Lower leg skin (tissue), 4 donors: ENCODE data around the gene CACNB2. TPM values are rescaled to one million over a fixed set of nuclear protein-coding genes. Genes with fewer than 3 reads are reported as not detected.

Source experiments
- DNase-seq, 2 donors: peaks; one replicate each; pipeline ENCODE4 v3.0.0-alpha.2; 2019; ENCODE audit warnings: low spot score in 2 of 2
- H3K4me3 ChIP-seq: fragments of 200-600 bp; sonication (generic); 2 replicates; pipeline ENCODE4 v1.5.1; 2017; ENCODE audit warnings: mild to moderate bottlenecking, low read depth; ENCODE audit not compliant: poor library complexity, severe bottlenecking
- POLR2A ChIP-seq, 2 donors: fragments of 450-650 bp; IDR thresholded peaks; one replicate each; pipeline ENCODE4 v1.6.1; 2016 to 2017; ENCODE audit warnings: antibody characterized with exemption in 2 of 2, mild to moderate bottlenecking in 1 of 2, moderate library complexity in 1 of 2
- WGBS, 2 donors: methylation state at CpG; one replicate each; pipeline ENCODE4 v1.1.5; 2018; 5-methylcytosine and 5-hydroxymethylcytosine counted together
- intact Hi-C: fragments of 100-400 bp; cut with DNase I; formaldehyde crosslinking; loops from one replicate; pipeline ENCODE4 v1.15.0; 2023; ENCODE audit warnings: low total_unique reads
- total RNA-seq, 4 donors: library from RNA; depleted of rRNA; stranded (reverse); fragments of >200 nt; gene quantifications; one replicate each; pipeline ENCODE4 v1.1.0, GENCODE V29; 2016
- TF ChIP-seq, protein P1 (sequence below), 3 donors: fragments of 450-650 bp; IDR thresholded peaks; one replicate each; pipeline ENCODE4 v1.5.1; 2016; ENCODE audit warnings: antibody characterized with exemption in 3 of 3, mild to moderate bottlenecking in 3 of 3, moderate library complexity in 2 of 3

CACNB2 gene
- total RNA-seq, 4 donors from 2014 or later, result 3.6 to 7.6 (median 6.1) TPM

DNA sequence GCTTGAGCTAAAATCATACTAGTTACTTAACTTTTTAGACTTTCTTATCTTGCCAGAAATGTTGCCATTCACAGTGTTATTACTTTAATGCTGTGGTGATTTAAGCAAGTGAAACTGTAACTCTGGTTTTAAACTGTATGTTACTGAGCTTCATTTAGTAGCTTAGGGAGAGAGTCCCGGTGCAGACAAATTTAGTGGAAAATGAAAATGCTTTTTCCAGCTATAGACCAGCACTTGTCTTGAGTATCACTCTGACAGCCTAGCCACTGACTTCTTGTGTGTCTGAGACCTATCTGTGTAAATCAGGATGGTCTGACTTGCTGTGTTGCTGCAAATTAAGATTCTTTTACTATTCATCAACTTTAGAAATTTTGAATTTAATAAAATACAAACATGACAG lies 200.8 kb downstream of the CACNB2 start:
- DNase-seq, result no peak
- 48 to 50% methylated on average over 1 of the region's 1 CpG for WGBS, 2 donors
- H3K4me3 ChIP-seq, result no peak overlapping the region
- TF ChIP-seq POLR2A (IDR thresholded peaks at IDR 0.05), result no peak
- TF ChIP-seq, protein P1, sequence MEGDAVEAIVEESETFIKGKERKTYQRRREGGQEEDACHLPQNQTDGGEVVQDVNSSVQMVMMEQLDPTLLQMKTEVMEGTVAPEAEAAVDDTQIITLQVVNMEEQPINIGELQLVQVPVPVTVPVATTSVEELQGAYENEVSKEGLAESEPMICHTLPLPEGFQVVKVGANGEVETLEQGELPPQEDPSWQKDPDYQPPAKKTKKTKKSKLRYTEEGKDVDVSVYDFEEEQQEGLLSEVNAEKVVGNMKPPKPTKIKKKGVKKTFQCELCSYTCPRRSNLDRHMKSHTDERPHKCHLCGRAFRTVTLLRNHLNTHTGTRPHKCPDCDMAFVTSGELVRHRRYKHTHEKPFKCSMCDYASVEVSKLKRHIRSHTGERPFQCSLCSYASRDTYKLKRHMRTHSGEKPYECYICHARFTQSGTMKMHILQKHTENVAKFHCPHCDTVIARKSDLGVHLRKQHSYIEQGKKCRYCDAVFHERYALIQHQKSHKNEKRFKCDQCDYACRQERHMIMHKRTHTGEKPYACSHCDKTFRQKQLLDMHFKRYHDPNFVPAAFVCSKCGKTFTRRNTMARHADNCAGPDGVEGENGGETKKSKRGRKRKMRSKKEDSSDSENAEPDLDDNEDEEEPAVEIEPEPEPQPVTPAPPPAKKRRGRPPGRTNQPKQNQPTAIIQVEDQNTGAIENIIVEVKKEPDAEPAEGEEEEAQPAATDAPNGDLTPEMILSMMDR (IDR thresholded peaks at IDR 0.05), result no peak
- intact Hi-C loops, result no loop called here

DNA sequence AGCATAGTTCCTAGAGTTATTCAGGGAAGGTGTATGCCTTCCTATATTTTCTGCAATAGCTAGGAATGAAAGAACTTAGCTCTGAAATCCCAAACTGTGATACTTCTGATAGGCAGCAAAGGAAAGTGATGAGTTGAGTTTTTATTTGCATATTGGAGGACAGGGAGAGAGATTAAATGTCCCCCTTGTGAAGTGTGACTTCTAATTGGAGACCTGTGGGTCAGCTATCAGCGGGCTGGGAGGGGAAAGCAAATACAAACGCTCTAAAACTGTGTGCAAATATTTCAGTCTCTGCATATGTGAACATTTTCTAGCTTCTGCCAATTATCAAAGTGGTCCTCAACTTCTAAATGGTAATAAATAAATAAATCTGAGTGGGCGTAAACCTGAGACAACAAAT lies 203.3 kb downstream of the CACNB2 start:
- 89 to 93% methylated on average over 3 of the region's 3 CpGs for WGBS, 2 donors
- DNase-seq, result no peak
- intact Hi-C loops, result no loop called here
- no peak overlapping the region for H3K4me3 ChIP-seq
- TF ChIP-seq, protein P1 (IDR thresholded peaks at IDR 0.05), result no peak
- TF ChIP-seq POLR2A (IDR thresholded peaks at IDR 0.05), result no peak

DNA sequence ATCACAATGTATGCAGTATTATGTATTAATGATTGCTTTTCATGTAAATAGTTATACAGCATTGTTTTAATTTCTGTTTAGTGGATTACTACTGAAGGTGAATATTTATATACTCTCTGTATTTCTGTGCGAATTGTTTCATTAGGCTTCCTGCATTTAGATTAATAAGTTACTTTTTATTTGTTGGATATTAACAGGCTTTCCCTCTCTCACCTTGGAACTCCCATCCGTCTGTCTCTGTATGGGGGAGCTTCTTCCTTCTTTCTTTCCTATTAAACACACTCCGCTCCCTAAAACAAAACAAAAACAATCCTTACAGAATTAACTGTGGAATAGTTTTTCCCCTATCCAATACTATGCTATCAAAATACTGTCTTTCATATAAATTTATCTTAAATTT lies 205.1 kb downstream of the CACNB2 start:
- no peak overlapping the region for H3K4me3 ChIP-seq
- whole genome bisulfite sequencing, 2 donors, result 95 to 96% methylated on average over 3 of the region's 3 CpGs
- intact Hi-C loops, result no loop called here
- TF ChIP-seq POLR2A (IDR thresholded peaks at IDR 0.05), result no peak
- TF ChIP-seq, protein P1 (IDR thresholded peaks at IDR 0.05), result no peak
- no peak for DNase-seq

DNA sequence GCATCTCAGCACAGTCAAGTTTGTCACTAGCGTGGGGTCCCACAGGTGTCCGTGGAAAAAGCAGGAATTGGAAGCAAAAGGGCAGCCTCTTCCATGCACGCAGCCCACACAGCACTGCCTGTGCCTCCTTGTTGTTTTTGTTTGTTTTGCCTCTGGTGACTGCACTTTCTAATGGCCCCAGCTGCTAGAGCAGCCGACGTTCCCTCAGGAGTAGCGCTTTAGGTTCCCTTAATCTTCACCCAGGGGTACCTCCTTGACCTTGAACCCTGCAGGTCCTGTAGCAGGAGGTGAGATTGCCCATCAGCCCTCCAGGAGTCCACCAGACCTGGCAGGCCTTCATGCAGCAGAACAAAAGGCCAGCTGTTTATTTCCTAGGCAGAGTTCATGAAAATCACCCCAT lies 210.1 kb downstream of the CACNB2 start:
- TF ChIP-seq POLR2A (IDR thresholded peaks at IDR 0.05), result no peak
- TF ChIP-seq, protein P1 (IDR thresholded peaks at IDR 0.05), result no peak
- intact Hi-C loops, result no loop called here
- 81 to 87% methylated on average over 6 of the region's 6 CpGs for WGBS, 2 donors
- DNase-seq, result no peak
- no peak overlapping the region for H3K4me3 ChIP-seq

DNA sequence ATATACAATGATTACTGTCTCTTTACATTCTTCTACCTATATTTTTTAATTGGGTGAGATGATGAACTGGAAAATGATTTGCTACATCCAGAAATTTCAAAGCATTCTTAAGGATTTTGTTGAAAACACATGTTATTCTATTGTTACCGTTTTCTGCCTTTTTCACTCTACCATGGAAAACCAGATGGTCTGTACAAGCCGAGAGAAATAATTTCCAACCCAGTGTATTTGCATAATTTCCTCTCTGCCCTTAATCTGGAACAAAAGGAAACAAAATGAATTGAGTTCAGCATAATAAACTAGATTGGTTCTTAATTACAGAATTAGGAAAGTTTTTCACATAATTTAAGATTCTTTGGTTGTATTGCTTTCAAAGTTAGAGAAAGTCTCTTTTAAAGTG lies 211.2 kb downstream of the CACNB2 start:
- H3K4me3 ChIP-seq, result no peak overlapping the region
- WGBS, 2 donors, result 58 to 59% methylated on average over 2 of the region's 2 CpGs
- intact Hi-C loops, result no loop called here
- no peak for DNase-seq
- TF ChIP-seq POLR2A (IDR thresholded peaks at IDR 0.05), result no peak
- TF ChIP-seq, protein P1 (IDR thresholded peaks at IDR 0.05), result no peak

DNA sequence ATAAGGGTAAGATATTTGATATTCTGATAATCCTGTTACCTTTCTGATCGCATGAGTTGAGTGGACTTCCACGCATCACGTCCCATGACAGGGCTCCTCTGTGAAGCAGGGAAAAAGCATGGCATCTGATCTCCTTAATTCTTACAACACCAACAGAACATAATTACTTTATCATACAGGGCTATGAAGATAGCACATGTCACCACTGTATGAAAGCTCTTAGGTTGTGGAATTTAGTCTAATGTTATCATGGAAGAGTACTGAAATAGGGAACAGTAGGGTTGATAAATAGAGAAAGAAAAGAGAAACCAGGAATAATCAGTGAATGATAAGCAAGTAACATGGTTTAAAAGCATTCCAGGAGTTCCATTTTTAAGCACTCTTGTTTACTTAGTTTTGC lies 212.0 kb downstream of the CACNB2 start:
- H3K4me3 ChIP-seq, result no peak overlapping the region
- DNase-seq, result no peak
- TF ChIP-seq POLR2A (IDR thresholded peaks at IDR 0.05), result no peak
- TF ChIP-seq, protein P1 (IDR thresholded peaks at IDR 0.05), result no peak
- intact Hi-C loops, result no loop called here
- 95 to 98% methylated on average over 3 of the region's 3 CpGs for WGBS, 2 donors
